Measurements from ENCODE around the gene KRT73. TPM values are rescaled to one million over a fixed set of nuclear protein-coding genes. Genes with fewer than 3 reads are reported as not detected.

Gene KRT73
- total RNA-seq, 2 donors from 2014 or later = not detected

Other genes with a start within 250 kb of the KRT73 start
- not detected for gene KRT84, start 232.9 kb downstream of the KRT73 start, total RNA-seq
- not detected for gene KRT82, start 212.2 kb downstream of the KRT73 start, total RNA-seq
- not detected for gene KRT75, start 184.2 kb downstream of the KRT73 start, total RNA-seq
- not detected for gene KRT6B, start 166.4 kb downstream of the KRT73 start, total RNA-seq
- not detected for gene KRT6C, start 144.8 kb downstream of the KRT73 start, total RNA-seq
- gene KRT6A, start 125.3 kb downstream of the KRT73 start, total RNA-seq = 1 to 10 TPM in 1 of 2 donors, under 1 TPM in 1; 0.24 to 1.2 TPM
- 1 to 10 TPM; 1.2 to 4.6 TPM for gene KRT5, start 98.2 kb downstream of the KRT73 start, total RNA-seq
- not detected for gene KRT71, start 65.4 kb downstream of the KRT73 start, total RNA-seq
- gene KRT74, start 44.7 kb downstream of the KRT73 start, total RNA-seq = not detected
- gene KRT72, start 17.1 kb downstream of the KRT73 start, total RNA-seq = not detected
- gene KRT2, start 33.7 kb upstream of the KRT73 start, total RNA-seq = not detected
- under 1 TPM in 1 of 2 donors, not detected in 1; 0.18 TPM for gene KRT1, start 61.8 kb upstream of the KRT73 start, total RNA-seq
- not detected for gene KRT77, start 85.0 kb upstream of the KRT73 start, total RNA-seq
- gene KRT76, start 158.8 kb upstream of the KRT73 start, total RNA-seq = not detected
- gene KRT3, start 177.6 kb upstream of the KRT73 start, total RNA-seq = not detected
- gene KRT4, start 195.6 kb upstream of the KRT73 start, total RNA-seq = not detected
- under 1 TPM; 0.16 to 0.77 TPM for gene KRT79, start 215.8 kb upstream of the KRT73 start, total RNA-seq
- gene KRT78, start 230.4 kb upstream of the KRT73 start, total RNA-seq = not detected